ENCODE data around the gene MYBPHL.
A peak's percentile ranks its signal among the peaks of the same experiment; 100 is the strongest.
"Not testable (repeated sequence)": the region's sequence is repeated elsewhere in the genome, so short reads cannot be mapped to it uniquely, and the experiment has no call there.

MYBPHL gene

GRCh38 chr1:109305991-109306390 lies 820 bp downstream of the MYBPHL start:
- not testable (repeated sequence) for DNase-seq

DNA sequence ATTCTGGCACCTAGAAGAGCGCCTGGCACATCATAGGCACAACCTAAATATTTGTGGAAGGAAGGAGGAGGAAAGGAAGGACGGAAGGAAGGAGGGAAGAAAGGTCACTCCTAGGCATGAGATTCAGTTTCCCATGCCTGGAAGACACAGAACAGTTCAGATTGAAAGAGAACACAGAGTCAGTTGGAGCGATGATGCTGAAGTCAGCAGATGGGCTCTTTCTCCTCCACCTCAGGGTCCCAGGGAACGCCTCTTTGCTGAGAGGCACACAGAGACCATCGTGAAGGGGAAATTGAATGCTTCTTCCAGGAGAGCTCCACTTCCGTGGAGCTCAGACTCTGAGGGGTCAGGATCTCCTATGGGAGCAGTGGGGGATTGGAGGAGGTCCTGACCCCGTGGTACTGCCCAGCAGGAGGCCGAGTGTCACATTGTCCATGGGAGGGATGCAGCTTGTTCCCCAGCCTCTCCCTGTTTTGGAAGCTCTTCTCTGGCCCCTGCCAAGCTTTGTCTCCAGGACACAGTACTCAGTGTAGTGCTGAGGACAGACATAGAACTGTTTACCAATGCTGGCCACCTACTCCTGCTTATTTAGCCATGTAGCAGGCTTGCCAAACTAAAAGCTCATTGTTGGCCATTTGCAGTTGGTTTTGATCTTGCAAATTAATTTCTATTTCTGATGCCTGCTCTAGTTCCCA lies 2.4 kb downstream of the MYBPHL start:
- no peak for DNase-seq

- no peak for DNase-seq
These were observed 4.9 kb downstream of the MYBPHL start for GRCh38 chr1:109301874-109302273.

- DNase-seq = no peak
These were observed 6.1 kb downstream of the MYBPHL start for GRCh38 chr1:109300650-109301151.

GRCh38 chr1:109299558-109300343 lies 7.1 kb downstream of the MYBPHL start:
- DNase-seq = no peak

DNA sequence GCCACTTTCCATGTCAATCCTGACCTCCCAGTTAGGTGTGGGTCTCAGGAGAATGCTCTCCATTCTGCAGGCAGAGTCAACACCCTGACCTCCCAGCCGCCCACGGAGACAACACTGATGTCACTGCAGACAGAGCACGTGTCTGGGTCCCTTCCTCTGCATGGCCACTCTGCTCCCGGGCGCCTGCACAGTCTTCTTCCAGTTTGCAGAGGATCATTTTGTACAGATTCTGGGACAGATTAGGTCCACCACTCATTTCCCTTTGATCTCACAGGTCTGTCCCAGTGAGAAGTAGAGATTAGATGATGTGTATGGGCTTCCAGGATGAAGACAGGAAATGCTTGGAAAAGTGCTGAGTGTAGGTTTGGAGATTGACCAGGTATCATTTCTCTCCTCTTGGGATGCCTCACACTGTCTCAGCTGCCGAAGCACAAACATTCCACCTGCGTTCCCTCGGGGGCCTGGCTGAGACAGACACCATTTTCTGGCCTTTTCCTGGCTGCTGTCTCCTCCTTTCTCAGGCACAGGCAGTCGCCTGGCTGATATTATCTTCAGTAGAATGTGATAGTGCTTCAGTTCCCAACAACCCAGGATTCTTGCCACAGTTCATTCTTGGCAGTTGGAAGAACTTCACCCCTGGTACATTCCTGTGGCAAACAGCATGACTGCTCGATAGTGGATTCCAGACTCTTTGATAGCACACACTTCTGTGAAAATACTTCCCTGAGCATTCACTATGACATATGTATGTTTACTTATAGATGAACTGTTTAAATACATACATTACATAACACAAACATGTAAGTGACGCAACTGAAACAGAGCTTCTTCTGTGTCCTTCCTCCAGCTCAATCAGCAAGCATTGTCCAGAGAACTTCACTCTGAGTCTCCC lies 7.9 kb downstream of the MYBPHL start:
- peak in 1 of 2 experiments; percentile 37 for DNase-seq

- DNase-seq = no peak
These were observed 10.0 kb downstream of the MYBPHL start for GRCh38 chr1:109296782-109297181.

DNA sequence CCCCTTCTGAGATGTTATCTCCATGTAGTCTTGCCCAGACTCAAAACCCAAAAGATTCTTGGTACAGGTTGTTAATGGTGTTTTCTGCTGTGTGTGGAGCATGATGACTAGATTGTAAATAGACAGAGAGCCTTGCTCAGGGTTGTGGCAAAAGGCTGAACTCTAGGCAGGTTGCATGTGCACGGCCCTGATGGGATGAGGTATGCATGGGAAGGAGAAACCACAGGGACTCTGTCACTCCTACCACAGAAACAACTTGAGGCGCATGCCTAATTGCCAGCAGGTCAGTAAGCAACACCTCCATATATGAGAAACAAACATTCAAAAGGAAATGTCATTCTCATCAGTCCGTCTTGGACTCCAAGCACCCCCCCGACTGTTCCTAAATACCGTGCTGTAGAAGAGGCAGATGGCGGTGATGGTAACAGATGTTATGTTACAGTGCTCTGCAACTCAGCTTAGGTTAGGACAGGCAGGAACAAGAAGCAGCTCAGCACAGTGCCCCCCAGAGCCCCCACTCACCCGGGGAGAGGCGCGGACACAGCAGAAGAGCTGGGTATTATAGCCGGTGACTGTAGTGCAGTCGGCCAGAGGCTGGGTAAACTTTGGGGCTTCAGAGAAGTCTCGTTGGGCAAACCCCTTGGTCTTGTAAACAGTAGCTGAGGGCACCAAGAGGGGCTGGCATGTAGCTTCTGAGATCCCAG lies 10.9 kb downstream of the MYBPHL start:
- DNase-seq = no peak

GRCh38 chr1:109294481-109294880 lies 12.3 kb downstream of the MYBPHL start:
- no peak for DNase-seq

DNA sequence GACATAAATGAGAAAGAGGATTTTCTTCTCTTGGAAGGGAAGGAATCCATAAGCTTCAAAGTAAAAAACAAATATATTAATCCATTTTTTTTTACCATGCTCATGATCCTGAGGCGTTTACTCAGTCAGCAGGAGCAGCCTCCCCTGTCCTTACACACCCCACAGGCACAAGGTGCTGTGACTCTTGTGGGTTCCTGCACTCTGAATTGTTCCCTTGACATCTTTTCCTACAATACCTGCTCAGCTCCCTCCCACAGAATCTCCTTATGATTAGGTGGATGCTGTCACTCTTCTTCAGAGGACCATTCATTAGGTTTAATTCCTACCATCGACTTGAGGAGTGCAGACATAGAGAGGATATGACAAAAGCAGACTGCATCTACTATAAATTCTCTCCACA lies 13.8 kb downstream of the MYBPHL start:
- DNase-seq = no peak

GRCh38 chr1:109292364-109292763 lies 14.4 kb downstream of the MYBPHL start:
- no peak for DNase-seq

DNA sequence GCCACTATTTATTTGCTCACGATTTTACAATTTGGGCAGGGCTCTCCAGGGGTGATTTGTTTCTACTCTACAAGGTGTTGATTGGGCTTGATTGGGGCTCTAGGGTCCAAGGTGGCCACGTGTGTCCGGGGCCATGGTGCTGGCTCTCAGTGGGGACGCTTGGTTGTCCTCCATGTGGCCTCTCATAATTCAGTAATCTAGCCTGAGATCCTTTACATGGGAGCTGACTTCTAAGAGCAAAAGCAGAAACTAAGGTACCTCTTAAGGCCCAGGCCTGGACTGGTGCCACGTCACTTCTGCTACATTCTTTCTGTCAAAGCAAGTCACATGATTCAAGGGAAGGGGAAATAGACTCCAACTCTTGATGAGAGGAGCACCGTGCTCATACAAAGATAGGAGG lies 15.8 kb downstream of the MYBPHL start:
- DNase-seq = no peak

DNA sequence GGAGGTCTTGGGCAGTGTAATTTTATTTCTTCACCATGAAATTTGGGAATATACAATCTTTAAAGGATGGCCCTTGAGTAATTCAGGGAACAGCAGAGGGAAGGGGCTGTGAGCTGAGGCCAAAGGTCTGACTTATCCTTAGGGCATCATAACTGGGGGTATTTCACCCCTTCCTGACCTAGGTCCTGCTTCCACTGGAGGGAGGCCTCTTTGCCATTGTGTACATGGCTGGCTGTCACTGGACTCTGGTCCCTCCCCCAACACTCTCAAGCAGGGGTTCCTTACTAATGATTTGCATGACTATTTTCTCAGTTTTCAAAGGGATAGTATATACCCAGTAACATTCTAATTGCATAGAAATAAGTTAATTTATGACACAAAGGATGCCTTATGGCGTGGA lies 16.7 kb downstream of the MYBPHL start:
- DNase-seq = no peak

DNA sequence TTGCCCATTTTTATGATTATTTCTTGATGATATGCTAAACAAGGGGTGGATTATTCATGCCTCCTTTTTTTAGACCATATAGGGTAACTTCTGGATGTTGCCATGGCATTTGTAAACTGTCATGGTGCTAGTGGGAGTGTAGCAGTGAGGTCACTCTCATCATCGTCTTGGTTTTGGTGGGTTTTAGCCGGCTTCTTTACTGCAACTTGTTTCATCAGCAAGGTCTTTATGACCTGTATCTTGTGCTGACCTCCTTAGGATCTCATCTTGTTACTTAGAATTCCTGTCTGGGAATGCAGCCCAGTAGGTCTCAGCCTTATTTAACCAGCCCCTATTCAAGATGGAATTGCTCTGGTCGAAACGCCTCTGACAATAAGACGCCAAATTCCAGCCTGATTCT lies 20.0 kb downstream of the MYBPHL start:
- not testable (repeated sequence) for DNase-seq

DNA sequence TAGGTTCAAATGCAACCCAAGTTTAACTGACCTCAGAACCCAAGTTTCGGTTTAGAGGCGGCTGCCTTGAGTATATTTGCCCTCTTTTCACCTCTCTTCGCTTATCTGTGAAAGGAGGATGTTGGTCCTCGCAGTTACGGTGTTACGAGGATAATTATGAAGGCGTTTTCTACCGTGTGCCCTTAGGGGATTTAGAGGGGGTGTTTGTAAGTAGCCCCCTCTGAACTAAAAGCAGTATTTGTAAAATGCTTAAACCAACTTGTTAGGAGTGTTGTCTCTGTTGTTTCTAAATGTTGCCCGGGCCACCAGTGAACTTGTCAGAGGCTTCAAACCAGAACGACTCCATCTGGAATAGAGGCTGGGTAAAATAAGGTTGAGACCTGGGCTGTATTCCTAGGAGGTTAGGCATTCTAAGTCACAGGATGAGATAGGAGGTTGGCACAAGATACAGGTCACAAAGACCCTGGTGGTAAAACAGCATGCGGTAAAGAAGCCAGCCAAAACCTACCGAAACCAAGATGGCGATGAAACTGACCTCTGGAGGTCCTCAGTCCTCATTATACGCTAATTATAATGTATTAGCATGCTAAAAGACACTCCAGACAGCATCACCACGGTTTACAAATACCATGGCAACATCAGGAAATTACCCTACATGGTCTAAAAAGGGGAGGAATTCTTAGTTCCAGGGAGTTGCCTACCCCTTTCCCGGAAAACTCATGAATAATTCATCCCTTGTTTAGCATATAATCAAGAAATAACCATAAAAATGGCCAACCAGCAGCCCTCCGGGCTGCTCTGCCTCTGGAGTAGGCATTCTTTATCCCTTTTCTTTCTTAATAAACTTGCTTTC lies 22.8 kb downstream of the MYBPHL start:
- no peak for DNase-seq

DNA sequence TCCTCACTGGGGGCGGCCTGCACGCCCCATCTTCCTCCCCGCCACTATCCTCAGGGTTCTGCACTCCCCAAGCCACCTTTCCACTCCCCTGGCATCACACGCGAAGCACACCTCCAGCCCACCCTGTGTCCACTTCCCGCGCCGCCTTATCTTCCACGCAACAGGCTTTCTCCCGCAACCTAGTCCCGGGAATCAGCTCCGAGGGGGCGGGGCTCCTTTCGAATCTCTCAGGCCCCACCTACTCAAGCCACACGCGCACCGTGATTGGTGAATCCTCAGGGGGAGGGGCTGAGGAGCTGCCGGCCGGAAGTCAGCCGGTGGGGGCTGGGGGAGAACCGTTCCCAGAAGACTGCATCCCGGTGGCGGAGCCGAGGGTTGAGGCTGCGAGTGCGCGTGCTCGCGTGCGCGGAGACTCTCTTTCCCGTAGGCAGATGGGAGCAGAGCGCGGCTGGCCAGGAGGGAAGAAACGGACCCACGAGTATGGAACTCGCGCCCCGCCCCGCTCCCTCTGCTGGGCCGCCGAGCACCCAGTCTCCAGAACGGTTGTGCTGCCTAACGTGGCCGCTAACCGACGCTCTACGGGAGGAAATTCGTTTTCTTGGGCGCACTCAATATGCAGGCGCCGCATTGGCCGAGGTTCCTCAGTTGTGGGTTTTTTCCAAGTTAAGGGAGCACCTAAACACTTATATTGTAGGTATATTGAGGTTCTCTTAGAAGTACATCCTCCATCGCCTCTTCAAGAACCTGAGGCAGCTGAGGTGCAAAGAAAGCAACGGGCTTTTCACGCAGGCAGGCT lies 23.7 kb downstream of the MYBPHL start, which contains the start of gene PSRC1:
Gene PSRC1, minus strand, starts transcription at position 194 of the 796 bp plus-strand sequence.
- DNase-seq = peak; percentile 94

GRCh38 chr1:109282497-109282951 lies 24.3 kb downstream of the MYBPHL start:
- DNase-seq = no peak

GRCh38 chr1:109281680-109282496 lies 24.9 kb downstream of the MYBPHL start:
- DNase-seq = no peak

GRCh38 chr1:109280862-109281261 lies 25.9 kb downstream of the MYBPHL start:
- no peak for DNase-seq

Data from activated T-cell treated with anti-CD3 and anti-CD28 coated beads, Interleukin-2, amount 50 U/mL, for 48 hours (primary cell).